Measurements from ENCODE around the gene ADCY10. TPM values are rescaled to one million over a fixed set of nuclear protein-coding genes. Genes with fewer than 3 reads are reported as not detected.
A peak's percentile ranks its signal among the peaks of the same experiment; 100 is the strongest.

Gene ADCY10
- total RNA-seq, 2 experiments from 2014 or later: 0.11 to 0.30 TPM

DNA sequence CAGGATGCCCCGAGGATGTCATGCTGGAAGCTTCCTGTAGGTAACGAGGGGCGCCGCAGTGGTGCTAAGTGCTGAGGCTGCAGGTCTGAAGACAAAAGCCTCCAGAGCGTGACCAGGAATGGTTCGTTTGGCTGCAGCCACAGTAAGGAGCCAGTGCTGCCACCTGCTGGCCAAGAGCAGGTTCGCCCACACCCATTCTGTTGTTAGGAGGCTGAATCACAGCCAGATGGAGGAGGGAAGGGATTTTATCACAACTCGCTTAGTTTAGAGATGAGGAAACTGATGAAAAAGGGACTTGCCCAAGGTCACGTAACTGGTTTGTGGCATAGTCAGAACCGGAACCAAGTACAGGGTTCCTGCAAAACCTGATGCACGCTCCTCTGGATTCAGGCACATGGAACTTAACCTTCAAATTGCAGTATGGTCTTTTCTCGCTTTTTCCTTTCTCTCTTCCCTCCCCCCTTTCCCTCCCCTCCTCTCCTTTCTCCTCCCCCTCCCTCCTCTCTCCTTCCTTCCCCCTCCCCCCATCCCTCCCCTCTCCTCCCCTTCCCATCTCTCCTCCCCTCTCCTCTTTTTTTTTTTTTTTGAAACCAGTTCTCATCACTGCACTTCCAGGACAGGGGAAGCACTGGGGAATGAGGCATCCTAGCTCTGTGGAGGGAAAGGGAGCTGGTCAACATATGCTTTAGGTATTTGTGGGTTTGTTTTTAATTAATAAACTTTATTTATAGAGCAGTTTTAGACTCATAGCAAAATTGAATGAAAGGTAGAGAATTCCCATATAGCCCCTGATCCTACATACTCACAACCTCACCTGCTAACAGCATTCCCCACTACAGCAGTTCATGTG is 110.4 kb downstream of the ADCY10 start:
- peaks cover 24% of the 10 kb centered on the region for H3K4me1 Mint-ChIP-seq
- H3K27ac Mint-ChIP-seq: peak overlapping the region; percentile 97
- peaks cover under 1% of the 10 kb centered on the region for H3K27me3 Mint-ChIP-seq
- peaks cover 6% of the 10 kb centered on the region for H3K36me3 Mint-ChIP-seq (ENCODE audit: low read depth)
- no peaks in the 10 kb centered on the region for H3K9me3 Mint-ChIP-seq (ENCODE audit: low read depth)
- ChIA-PET CTCF (interaction anchor here (0.8 to 2.4 kb wide), 4 partner anchors 81 to 96 kb away, joined by 3 to 12 read pairs (median 4); no protein-coding TSS in a partner anchor), POLR2A (no interaction called here)
- peak; percentile 94 for ATAC-seq
- peak overlapping the region; percentile 64 for H3K4me3 Mint-ChIP-seq
- peak; percentile 96 for DNase-seq
- intact Hi-C loops (cut with DNase I, micrococcal nuclease): loop anchor here (1.0 to 5.0 kb wide), 9 partner anchors 82 to 376 kb away; partner anchors contain the start of genes DCAF6 (in 2 of the 2), CREG1 (in 1 of the 2), MPC2 (in 1 of the 2) and MPZL1 (in 1 of the 2)

DNA sequence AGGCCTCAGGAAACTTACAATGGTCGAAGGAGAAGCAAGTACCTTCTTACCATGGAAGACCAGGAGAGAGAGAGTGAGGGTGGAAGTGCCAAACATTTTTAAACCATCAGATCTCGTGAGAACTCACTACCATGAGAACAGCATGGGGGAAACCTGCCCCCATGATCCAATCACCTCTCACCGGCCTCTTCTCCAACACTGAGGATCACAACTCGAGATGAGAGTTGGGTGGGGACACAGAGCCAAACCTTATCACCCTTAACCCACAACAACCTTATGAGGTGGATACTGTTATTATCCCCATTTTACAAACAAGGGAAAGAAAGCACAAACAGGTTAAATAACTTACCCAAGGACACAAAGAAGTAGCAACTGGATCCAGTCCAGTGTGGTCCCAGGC is 111.7 kb downstream of the ADCY10 start:
- ChIA-PET POLR2A (no interaction called here), CTCF (no interaction called here)
- H3K9me3 Mint-ChIP-seq (ENCODE audit: low read depth): no peaks in the 10 kb centered on the region
- H3K36me3 Mint-ChIP-seq (ENCODE audit: low read depth): peaks cover 6% of the 10 kb centered on the region
- no peak for DNase-seq
- intact Hi-C loops (cut with DNase I, micrococcal nuclease): loop anchor here in 1 of 2 experiments (5.0 kb wide), 1 partner anchor 135 kb away; the partner anchor contains the start of genes DCAF6 and MPC2
- no peaks in the 10 kb centered on the region for H3K27me3 Mint-ChIP-seq
- peaks cover 24% of the 10 kb centered on the region for H3K4me1 Mint-ChIP-seq
- H3K27ac Mint-ChIP-seq: no peak overlapping the region
- no peak for ATAC-seq
- no peak overlapping the region for H3K4me3 Mint-ChIP-seq

DNA sequence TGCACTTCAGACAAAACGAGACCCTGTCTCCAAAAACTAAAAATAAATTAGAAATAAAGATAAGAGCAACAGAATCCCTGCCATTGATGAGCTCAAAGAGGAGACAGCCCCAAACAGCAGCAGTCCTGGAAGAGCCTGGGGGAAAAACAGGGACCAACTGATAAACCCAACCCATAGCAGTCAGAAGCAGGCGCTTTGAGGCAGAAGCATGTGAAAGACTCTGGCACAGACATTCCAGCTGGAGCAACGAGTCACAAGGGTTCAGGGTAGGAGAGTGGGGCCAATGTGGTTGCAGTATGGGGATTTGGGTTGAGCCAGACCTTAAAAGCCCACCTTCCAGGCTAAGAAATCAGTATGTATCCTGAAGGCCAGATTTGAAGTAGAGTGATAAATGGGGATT is 113.7 kb downstream of the ADCY10 start:
- no peaks in the 10 kb centered on the region for H3K27me3 Mint-ChIP-seq
- H3K36me3 Mint-ChIP-seq (ENCODE audit: low read depth): peaks cover 6% of the 10 kb centered on the region
- ATAC-seq (no peak), DNase-seq (no peak)
- no peak overlapping the region for H3K27ac Mint-ChIP-seq
- POLR2A ChIA-PET: no interaction called here
- H3K9me3 Mint-ChIP-seq (ENCODE audit: low read depth): no peaks in the 10 kb centered on the region
- H3K4me3 Mint-ChIP-seq: no peak overlapping the region
- H3K4me1 Mint-ChIP-seq: peaks cover 24% of the 10 kb centered on the region
- intact Hi-C loops (cut with DNase I, micrococcal nuclease): loop anchor here in 1 of 2 experiments (5.0 kb wide), 1 partner anchor 137 kb away; the partner anchor contains the start of genes DCAF6 and MPC2
- CTCF ChIA-PET: interaction anchor here (0.7 to 1.1 kb wide), 3 partner anchors 14 to 96 kb away, joined by 3 to 4 read pairs (median 3); no protein-coding TSS in a partner anchor

DNA sequence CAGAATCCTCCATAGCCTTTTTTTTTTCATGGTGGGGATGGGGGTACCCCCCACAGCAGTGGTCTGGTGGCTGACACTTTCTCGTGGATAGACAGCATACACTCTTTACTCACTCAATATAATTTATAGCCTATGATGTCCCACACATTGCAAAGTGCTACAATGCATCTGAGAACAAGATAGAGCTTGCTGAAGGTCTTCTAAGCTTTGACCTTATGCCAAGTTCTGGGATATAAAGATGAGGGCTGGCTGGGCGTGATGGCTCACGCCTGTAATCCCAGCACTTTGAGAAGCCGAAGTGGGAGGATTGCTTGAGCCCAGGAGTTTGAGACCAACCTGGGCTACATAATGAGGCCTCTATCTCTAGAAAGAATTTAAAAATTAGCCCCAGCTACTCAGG is 114.2 kb downstream of the ADCY10 start:
- H3K27ac Mint-ChIP-seq: no peak overlapping the region
- CTCF ChIA-PET: interaction anchor here (0.8 to 1.1 kb wide), 2 partner anchors 14 to 83 kb away, joined by 3 read pairs; no protein-coding TSS in a partner anchor

DNA sequence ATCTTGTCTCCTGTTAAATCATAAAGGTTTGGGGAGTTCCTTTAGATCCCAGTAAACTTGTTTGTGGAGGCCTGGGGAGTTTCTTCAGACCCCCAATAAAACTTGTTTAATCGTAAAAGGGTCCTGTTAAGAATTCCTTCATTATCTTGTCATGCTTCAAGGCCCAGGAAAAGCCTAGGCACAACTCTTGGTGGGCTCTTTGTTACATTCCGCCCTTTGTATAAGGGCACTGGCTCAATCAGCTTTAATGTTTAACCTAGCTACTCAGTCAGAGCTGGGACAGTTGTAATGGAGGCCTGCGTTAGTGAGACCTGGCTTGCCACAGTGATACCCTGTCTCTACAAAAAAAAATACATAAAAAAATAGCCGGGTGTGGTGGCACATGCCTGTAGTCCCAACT is 115.0 kb downstream of the ADCY10 start:
- intact Hi-C loops (cut with DNase I, micrococcal nuclease): no loop called here
- no peak for DNase-seq
- no peaks in the 10 kb centered on the region for H3K9me3 Mint-ChIP-seq (ENCODE audit: low read depth)
- H3K4me3 Mint-ChIP-seq: no peak overlapping the region
- H3K27me3 Mint-ChIP-seq: no peaks in the 10 kb centered on the region
- peaks cover 15% of the 10 kb centered on the region for H3K4me1 Mint-ChIP-seq
- no peak overlapping the region for H3K27ac Mint-ChIP-seq
- ChIA-PET POLR2A (no interaction called here), CTCF (interaction anchor here (1.1 kb wide), 1 partner anchor 82 kb away, joined by 3 read pairs; no protein-coding TSS in a partner anchor)
- peaks cover under 1% of the 10 kb centered on the region for H3K36me3 Mint-ChIP-seq (ENCODE audit: low read depth)
- ATAC-seq: no peak

More for the DNA sequence above, 114.2 kb downstream of the ADCY10 start:
- DNase-seq (no peak), ATAC-seq (no peak)
- Mint-ChIP-seq H3K27me3 (no peaks in the 10 kb centered on the region), H3K4me3 (no peak overlapping the region), H3K4me1 (peaks cover 19% of the 10 kb centered on the region), H3K36me3 (ENCODE audit: low read depth) (peaks cover 3% of the 10 kb centered on the region), H3K9me3 (ENCODE audit: low read depth) (no peaks in the 10 kb centered on the region)
- POLR2A ChIA-PET: no interaction called here
- intact Hi-C loops (cut with DNase I, micrococcal nuclease): loop anchor here in 1 of 2 experiments (5.0 kb wide), 1 partner anchor 138 kb away; the partner anchor contains the start of genes DCAF6 and MPC2

DNA sequence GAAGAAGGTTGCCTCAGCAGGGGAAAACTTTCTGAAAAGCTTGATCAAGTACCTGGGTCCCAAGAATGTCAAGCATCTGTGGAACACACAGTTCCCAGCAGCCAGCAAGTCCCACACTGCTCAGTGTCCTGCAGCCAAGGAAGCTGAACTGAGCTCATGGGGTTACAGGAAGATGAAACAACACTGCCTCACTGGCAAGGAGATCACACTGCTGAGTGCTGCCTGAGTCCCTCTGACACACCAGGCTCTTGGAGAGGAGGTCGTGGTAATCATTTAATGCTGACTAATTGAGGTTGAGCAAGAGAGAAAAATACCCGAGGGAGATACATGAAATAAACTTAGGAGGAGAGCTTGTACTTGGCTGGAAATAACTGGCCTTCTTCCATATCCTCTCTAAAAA is 116.9 kb downstream of the ADCY10 start:
- DNase-seq (peak; percentile 38), ATAC-seq (peak; percentile 91)
- no peaks in the 10 kb centered on the region for H3K36me3 Mint-ChIP-seq (ENCODE audit: low read depth)
- ChIA-PET CTCF (interaction anchor here (0.7 to 0.9 kb wide), 2 partner anchors 11 to 28 kb away, joined by 3 to 4 read pairs; no protein-coding TSS in a partner anchor), POLR2A (interaction anchor here (0.7 kb wide), 1 partner anchor 81 kb away, joined by 3 read pairs; no protein-coding TSS in a partner anchor)
- no peaks in the 10 kb centered on the region for H3K9me3 Mint-ChIP-seq (ENCODE audit: low read depth)
- no peak overlapping the region for H3K4me3 Mint-ChIP-seq
- intact Hi-C loops (cut with DNase I, micrococcal nuclease): no loop called here
- no peaks in the 10 kb centered on the region for H3K27me3 Mint-ChIP-seq
- peak overlapping the region; percentile 55 for H3K27ac Mint-ChIP-seq
- peaks cover 11% of the 10 kb centered on the region for H3K4me1 Mint-ChIP-seq

DNA sequence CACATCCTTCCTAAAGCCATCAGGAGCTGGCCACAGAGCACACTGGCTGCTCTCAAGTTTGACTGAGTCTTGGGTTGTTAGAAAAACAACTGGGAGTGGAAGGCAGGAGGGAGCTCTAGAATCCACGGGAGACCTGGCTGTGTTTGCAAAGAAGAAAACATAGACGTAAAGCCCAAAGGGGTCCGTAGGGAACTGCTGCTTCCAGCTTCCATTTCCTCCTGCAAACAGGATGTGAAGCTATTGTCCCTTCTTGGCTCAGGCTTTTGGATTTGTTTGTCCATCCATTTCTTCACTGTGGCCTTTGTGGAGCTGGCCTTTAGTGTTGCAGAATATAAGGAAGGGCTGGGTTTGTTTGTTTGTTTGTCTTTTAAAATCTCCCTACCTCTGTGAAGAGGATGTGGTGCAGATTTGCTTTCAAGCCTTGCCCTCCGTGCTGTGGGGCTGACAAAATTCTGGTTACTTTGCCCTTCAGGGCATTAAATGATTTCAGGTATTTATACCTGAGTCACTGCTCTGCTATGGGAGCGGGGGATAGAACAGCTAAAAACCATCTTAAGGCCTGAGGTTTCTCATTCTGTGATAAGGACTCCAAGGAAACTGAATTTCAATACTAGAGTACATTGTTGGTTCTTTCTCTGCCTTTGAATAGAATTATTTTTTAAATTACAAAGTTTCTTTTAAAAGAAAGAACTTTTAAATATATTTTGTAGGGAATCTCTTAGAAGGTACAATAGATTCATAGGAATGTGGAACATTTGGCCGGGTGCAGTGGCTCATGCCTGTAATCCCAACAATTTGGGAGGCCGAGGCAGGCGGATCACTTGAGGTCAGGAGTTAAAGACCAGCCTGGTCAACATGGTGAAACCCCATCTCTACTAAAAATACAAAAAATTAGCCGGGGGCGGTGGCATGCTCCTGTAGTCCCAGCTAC is 117.9 kb downstream of the ADCY10 start:
- no peak for ATAC-seq
- Mint-ChIP-seq H3K9me3 (ENCODE audit: low read depth) (no peaks in the 10 kb centered on the region), H3K4me3 (no peak overlapping the region), H3K4me1 (peaks cover 11% of the 10 kb centered on the region), H3K27ac (no peak overlapping the region), H3K36me3 (ENCODE audit: low read depth) (no peaks in the 10 kb centered on the region), H3K27me3 (no peaks in the 10 kb centered on the region)
- POLR2A ChIA-PET: interaction anchor here (0.7 kb wide), 2 partner anchors 11 to 80 kb away, joined by 3 read pairs; no protein-coding TSS in a partner anchor
- DNase-seq: no peak
- CTCF ChIA-PET: interaction anchor here (0.7 kb wide), 1 partner anchor 27 kb away, joined by 3 read pairs; no protein-coding TSS in a partner anchor
- intact Hi-C loops (cut with DNase I, micrococcal nuclease): no loop called here

DNA sequence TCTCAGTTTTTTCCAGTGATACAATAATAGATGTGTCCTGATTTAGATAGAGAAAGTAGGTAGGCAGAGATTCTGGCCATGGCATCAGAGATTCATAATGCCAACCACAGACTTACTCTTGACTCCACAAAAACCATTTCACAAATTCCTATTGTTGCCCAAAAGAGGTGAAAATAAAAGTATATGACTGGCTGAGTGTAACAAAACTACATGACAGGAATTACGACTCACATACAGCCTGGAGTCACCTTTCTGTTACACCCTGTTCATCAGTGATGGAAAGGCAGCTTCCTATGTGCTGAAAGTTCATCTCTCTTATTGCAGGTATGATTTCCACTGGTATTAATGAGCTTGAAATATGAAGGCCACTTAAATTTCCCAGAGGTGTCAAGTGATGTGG is 119.9 kb downstream of the ADCY10 start:
- no peak overlapping the region for H3K4me3 Mint-ChIP-seq
- DNase-seq (no peak), ATAC-seq (peak; percentile 65)
- intact Hi-C loops (cut with DNase I, micrococcal nuclease): no loop called here
- H3K27me3 Mint-ChIP-seq: no peaks in the 10 kb centered on the region
- H3K36me3 Mint-ChIP-seq (ENCODE audit: low read depth): peaks cover 6% of the 10 kb centered on the region
- ChIA-PET POLR2A (no interaction called here), CTCF (interaction anchor here (0.9 to 1.2 kb wide), 2 partner anchors 14 to 194 kb away, joined by 3 read pairs; no protein-coding TSS in a partner anchor)
- peaks cover 14% of the 10 kb centered on the region for H3K4me1 Mint-ChIP-seq
- no peaks in the 10 kb centered on the region for H3K9me3 Mint-ChIP-seq (ENCODE audit: low read depth)
- H3K27ac Mint-ChIP-seq: no peak overlapping the region

DNA sequence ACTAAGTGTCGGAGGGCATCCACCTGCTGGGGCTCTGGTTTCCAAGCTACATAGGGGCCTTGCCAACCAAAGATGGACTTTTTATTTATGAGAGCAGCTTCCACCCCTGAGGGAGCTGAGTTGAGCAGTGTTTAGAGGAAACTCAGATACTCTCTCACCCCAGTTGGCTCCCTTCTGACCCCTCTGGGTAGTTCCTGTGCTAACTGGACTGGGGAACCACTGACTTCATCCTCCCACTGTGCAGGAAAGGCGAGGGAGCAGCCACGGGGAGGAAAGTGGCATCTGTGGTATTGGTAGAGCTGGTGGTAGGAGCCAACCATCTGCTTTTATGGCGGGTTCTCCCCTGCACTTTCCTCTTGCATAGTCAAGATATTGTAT is 121.8 kb downstream of the ADCY10 start:
- ATAC-seq (no peak), DNase-seq (no peak)
- Mint-ChIP-seq H3K9me3 (ENCODE audit: low read depth) (no peaks in the 10 kb centered on the region), H3K4me3 (no peak overlapping the region), H3K27ac (no peak overlapping the region), H3K36me3 (ENCODE audit: low read depth) (peaks cover 15% of the 10 kb centered on the region), H3K4me1 (peaks cover 16% of the 10 kb centered on the region), H3K27me3 (no peaks in the 10 kb centered on the region)
- intact Hi-C loops (cut with DNase I, micrococcal nuclease): no loop called here
- POLR2A ChIA-PET: no interaction called here
- CTCF ChIA-PET: no interaction called here

DNA sequence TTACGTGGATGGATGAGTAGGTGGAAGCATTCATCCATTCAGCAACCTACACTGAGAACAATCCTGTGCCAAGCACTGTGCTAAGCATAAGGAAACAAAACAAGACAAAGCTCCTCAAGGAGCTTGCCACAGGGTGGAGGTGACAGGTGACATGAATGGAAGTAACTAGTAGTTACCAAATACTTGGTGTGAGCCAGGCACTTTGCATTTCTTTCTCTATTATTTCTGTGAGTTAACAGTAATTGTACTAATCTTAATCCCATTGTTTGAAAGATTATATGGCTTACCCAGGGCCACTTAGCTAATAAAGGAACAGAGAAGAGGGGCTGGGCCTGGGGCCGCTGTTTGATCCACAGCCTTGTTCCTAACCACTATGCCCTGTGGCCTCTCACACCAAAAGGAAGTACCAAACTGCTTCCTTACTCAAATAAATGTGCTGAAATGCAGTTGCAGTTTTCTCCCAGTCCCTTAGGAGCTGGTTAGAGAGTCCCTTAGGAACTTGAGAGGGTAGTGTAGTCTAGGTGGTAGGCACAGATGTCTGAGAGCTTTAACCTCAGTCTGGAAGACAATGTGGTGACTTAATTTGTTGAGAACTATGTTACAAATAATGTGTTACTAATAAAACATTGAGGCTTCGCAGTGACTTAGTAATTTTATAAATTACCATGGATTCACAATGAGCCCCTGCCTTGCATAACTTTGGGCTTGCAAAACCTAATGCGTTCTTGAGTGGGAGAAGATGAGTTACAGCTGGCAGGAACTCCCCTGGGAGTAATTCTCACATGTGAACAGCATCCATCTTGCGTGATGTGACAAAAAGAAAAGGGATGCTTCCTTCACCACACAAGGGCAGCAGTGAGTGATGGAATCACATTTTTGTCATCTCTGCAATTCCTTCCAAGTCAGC is 122.4 kb downstream of the ADCY10 start:
- Mint-ChIP-seq H3K36me3 (ENCODE audit: low read depth) (peaks cover 15% of the 10 kb centered on the region), H3K27ac (no peak overlapping the region), H3K4me3 (no peak overlapping the region), H3K9me3 (ENCODE audit: low read depth) (no peaks in the 10 kb centered on the region), H3K27me3 (no peaks in the 10 kb centered on the region), H3K4me1 (peaks cover 11% of the 10 kb centered on the region)
- ChIA-PET POLR2A (no interaction called here), CTCF (no interaction called here)
- intact Hi-C loops (cut with DNase I, micrococcal nuclease): no loop called here
- DNase-seq (no peak), ATAC-seq (no peak)

All from activated CD4-positive, alpha-beta T cell treated with anti-CD3 and anti-CD28 coated beads for 36 hours (primary cell).